Activated gamma-delta T cell treated with anti-CD3 and anti-CD28 coated beads, Interleukin-2, amount 50 U/mL, for 16 hours (primary cell): Measurements from ENCODE around the gene HSPA1L.
"Not testable (repeated sequence)": the region's sequence is repeated elsewhere in the genome, so short reads cannot be mapped to it uniquely, and the experiment has no call there.

ENCODE experiments used
- DNase-seq: peaks from one replicate; pipeline ENCODE4 v3.0.0-alpha.2; 2020; ENCODE audit warnings: low read depth

The HSPA1L gene

DNA sequence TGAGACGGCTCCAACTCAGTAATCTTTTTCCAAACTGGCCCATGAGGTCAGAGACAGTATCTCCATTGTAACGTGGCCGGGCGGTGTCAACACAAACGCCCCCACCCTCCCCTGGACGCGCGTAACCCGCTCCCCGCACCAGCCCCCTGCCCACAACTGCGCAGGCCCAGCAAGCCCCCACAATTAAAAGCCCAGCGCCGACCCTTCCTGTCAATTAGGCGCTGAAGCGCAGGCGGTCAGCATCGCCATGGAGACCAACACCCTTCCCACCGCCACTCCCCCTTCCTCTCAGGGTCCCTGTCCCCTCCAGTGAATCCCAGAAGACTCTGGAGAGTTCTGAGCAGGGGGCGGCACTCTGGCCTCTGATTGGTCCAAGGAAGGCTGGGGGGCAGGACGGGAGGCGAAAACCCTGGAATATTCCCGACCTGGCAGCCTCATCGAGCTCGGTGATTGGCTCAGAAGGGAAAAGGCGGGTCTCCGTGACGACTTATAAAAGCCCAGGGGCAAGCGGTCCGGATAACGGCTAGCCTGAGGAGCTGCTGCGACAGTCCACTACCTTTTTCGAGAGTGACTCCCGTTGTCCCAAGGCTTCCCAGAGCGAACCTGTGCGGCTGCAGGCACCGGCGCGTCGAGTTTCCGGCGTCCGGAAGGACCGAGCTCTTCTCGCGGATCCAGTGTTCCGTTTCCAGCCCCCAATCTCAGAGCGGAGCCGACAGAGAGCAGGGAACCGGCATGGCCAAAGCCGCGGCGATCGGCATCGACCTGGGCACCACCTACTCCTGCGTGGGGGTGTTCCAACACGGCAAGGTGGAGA lies at the start of gene HSPA1L, which contains the start of gene HSPA1A:
HSPA1L (minus strand) TSS at position 259 of the 814 bp plus-strand sequence. CDS start 3,311 bp downstream, outside the sequence.
HSPA1A (plus strand) TSS at position 519 of the 814 bp plus-strand sequence; CDS start at position 733, 214 bp downstream.
- DNase-seq, result no peak

DNA sequence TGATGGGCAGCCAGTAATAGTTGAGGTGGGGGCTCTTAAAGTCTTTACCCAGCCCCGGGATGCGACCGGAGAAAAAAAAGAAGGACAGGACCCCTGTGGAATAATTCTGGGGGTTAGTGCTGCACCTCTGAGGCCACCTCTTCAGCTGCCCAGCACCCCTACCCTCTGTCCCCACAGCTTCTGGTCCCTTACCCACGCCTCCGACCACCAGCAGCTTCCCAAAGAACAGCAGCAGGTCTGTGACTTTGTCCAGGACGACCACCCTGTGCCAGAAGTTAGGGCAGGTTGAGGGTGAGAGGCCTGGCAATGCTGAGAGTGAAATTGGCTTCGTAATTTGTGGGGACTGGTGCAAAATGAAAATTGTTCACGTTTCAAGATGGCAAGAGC lies 49.7 kb upstream of the HSPA1L start:
- DNase-seq, result no peak

DNA sequence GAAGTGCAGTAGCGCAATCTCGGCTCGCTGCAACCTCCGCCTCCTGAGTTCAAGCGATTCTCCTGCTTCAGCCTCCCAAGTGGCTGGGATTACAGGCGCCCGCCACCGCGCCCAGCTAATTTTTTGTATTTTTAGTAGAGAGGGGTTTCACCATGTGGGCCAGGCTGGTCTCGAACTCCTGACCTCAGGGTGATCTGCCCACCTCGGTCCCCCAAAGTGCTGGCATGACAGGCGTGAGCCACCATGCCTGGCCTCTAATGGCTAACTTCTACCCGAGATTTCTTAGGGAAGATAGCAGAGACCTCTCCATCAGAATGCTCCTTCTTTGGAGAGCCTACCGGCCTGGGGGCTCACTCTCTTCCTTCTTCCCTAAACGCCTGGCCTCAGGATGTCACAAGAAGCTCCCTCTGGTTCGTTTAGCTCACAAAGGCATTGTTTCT lies 49.1 kb upstream of the HSPA1L start:
- DNase-seq, result not testable (repeated sequence)

DNA sequence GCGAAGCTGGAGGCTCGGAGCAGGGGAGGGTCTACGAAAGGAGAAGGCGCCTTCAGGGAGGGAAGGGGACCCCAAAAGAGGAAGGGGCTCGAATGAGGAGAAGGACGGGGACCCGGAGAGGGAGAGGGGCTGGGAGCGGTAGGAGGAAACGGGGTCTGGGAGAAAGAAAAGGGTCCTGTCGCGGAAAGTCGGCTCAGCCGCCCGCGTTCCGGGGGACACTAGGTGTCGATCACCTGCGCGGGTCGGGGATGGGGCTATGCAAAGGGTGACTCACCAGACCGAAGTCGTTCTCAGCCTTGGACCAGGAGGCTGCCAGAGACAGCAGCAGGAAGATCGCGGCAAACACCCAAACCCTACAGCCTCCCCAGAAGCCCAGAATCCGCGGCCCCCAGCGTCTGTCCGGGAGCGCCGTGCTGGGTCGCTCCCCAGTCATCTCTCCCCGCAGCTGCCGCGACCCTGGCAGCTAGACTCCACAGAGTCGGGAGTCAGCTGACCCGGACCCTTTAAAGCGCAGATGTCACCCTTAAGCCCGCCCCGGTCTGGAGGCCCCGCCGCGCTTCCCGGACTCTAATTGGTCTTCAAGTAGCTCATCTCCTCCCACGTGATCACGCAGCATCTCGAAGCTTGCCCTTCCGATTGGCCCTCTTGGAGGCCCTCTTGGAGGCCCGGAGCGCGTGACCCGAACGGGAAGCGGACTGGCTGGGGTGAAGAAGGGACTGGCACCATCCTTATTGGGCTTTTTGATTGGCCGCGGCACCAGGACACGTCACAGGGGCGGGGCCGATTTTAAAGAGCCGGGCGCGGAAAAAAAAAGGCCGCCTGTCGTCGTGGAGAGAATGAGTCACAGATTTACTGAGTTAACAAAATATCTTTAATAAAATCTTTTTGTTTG lies 47.5 kb upstream of the HSPA1L start, which contains the start of gene NEU1:
NEU1 (minus strand) TSS at position 478 of the 892 bp plus-strand sequence; CDS start at position 433, 45 bp downstream.
- DNase-seq, result peak; percentile 98

DNA sequence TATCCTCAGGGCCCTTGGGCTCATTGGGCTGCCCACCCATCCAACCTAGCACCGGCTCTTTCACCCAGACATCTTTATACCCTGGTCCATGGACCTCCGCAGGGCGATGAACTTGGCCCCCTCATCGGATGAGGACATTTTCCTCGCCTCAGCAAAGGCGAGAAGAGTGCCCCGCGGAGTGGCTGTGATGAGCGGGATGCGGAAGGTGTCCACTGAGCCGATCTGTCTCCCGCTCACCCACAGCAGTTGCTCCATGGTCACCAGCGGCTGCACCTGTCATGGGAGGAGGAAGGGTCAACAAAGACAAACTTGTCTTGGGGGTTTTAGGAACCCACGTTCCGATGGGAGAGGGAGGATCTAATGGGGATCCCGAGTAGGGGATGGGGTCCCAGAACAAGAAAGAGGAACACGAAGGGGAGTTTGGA lies 46.8 kb upstream of the HSPA1L start:
- no peak for DNase-seq

DNA sequence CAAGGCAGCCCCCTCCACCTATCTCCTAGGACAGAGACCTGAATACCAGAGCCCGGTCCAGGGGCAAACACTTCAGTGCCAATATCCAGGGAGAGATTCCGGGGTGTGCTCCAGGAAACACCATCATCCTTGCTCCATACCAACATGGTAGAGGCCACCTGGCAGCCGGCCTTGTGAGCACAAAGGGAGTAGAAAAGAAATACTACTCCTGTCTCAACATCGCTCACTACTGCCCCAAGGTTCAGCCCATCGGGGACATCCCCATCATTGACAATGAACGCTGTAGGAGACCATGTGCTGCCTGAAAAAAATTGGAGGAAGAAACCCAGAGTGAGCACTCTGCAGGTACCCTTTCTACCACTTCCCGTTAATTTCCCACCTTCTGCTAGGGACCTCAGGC lies 46.1 kb upstream of the HSPA1L start:
- no peak for DNase-seq

DNA sequence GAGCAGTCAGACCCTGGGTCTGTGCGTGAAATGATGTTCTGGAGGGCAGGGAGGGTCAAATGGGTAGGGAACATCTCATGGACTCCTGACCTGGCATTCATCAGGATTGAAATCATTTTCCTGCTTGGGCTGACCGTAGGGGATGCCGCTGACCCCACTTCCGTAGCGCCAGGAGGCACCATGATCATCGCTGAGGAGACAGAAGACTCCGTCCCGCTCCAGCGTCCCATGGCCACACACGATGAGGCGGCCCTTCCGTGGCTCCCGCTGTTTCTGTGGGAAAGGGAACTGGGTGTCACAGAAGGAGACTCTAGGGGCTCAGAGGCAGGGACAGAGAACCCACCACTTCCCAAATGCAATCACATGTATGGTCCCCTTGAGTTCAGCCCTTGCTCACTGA lies 45.3 kb upstream of the HSPA1L start:
- no peak for DNase-seq

DNA sequence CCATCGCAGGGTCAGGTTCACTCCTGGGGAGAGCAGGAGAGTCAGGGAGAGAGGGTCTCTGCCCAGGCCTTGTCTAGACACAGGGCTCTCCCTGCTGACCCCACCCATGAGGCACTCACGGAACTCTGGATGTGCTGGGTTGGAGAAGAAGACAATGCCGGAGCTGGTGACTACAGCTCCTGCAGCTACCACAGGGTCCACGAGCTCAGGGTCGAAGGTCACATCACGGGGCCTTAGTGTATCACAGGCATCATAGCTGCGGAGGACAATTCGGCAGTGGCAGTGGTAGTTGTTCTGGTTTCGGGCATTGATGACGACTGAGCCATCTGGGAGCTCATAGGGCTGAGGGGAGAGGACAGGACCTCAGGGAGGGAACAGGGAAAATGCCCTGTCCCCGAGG lies 44.8 kb upstream of the HSPA1L start:
- DNase-seq, result no peak

DNA sequence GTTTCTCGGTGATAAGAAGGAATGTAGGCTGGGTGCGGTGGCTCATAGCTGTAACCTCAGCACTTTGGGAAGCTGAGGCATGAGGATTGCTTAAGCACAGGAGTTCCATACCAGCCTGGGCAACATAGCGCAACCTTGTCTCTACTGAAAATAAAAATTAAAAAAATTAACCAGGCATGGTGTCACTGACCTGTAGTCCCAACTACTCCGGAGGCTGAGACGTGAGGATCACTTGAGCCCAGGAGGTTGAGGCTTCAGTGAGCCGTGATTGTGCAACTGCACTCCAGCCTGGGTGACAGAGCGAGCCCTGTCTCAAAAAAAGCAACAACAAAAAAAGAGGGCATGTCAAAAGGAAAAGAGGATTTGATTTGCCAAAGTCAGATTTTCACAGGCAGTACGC lies 43.6 kb upstream of the HSPA1L start:
- DNase-seq, result no peak

DNA sequence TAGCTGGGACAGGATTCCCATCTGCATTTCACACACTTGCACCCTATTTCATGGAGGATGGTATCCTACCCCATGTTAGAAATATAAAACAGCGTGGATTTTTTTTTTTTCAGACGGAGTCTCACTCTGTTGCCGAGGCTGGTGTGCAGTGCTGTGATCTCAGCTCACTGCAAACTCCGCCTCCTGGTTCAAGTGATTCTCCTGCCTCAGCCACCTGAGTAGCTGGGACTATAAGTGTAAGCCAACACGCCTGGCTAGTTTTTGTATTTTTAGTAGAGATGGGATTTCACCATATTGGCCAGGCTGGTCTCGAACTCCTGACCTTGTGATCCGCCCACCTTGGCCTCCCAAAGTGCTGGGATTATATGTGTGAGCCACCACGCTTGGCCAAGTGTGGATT lies 42.7 kb upstream of the HSPA1L start:
- DNase-seq, result not testable (repeated sequence)

DNA sequence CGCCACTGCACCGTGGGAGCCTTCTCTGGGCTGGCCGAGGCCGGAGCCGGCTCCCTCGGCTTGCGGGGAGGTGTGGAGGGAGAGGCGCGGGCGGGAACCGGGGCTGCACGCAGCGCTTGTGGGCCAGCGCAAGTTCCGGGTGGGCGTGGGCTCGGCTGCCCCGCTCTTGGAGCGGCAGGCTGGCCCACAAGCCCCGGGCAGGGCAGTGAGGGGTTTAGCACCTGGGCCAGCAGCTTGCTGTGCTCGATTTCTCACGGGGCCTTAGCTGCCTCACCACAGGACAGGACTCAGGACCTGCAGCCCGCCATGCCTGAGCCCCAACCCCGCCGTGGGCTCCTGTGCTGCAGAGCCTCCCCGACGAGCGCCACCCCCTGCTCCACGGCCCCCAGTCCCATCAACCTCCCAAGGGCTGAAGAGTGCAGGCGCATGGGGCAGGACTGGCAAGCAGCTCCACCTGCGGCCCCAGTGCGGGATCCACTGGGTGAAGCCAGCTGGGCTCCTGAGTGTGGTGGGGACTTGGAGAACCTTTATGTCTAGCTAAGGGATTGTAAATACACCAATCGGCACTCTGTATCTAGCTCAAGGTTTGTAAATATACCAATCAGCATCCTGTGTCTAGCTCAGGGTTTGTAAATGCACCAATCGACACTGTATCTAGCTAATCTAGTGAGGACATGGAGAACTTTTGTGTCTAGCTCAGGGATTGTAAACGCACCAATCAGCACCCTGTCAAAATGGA lies 37.1 kb upstream of the HSPA1L start:
- DNase-seq, result not testable (repeated sequence)

DNA sequence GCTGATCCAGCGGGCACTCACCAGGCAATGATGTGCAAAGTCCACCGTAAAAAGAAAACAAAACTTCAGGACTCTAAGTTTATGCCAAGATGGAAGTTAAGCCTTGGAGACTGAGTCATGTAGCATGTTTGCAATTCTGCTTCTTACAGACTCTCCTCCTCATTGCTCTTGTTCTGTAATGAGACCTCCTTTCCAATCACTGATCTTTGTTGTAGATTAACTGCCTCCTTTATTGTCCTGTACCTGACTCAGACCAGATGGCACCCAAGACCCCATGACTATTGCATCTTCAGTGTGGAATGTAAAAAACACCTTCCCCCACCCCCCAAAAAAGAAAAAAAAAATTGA lies 36.4 kb upstream of the HSPA1L start:
- no peak for DNase-seq

DNA sequence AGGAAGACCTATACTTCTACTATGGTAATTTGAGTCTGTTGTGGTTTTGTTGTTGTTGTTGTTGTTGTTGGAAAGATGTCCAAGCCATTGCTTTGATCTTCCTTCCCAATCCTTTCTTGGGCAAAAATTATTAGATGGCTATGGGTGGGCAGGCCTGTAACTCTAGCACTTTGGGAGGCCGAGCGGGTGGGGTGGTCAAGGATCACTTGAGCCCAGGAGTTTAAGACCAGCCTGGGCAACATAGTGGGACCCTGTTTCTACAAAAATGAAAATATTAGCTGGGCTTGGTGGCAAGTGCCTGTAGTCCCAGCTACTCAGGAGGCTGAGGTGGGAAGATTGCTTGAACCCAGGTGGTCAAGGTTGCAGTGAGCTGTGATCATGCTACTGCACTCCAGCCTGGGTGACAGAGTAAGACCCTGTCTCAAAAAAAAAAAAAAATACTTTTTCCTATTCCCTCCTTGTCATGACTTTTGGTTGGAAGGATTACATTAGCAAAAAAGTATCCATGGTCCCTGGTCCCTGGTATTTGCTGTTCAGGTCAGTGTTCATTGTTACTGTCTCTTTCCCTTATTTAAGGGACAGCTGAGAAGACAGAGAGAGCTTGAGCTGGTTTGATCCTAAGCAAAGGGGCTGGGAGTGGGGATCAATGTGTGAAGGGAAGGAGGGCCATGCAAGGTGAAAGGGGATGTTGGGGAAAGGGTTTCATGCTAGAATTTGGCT lies 35.8 kb upstream of the HSPA1L start:
- DNase-seq, result no peak

DNA sequence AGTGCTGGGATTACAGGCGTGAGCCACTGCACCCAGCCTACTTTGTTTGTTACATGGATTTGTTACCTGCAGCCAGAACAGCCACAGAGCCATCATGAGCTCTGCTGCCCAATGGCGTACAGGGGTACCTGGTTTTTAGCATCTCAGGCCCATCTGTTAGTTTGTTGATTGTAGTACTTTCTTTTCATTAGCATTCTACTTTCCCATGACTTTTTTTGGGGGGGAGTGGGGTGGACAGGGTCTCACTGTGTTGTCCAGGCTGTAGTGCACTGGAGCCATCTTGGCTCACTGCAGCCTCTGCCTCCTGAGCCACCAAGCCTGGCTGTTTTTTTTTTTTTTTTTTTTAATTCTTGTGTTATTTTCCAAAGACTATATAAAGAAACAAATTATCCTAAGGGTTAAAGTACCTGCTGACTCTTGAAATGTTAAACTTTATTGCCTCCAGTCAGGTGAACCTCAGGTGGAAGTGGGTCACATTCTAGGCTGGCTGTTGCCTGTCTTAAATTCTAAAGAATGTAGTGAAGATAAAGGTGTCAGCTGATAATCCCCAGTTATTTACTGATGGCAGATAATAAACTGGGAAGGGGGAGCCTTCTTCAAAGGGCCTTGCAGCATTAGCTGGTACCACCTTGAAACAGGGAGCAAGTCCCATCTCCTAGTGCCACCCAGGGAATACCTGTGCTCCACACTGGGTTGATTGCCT lies 32.3 kb upstream of the HSPA1L start:
- no peak for DNase-seq

DNA sequence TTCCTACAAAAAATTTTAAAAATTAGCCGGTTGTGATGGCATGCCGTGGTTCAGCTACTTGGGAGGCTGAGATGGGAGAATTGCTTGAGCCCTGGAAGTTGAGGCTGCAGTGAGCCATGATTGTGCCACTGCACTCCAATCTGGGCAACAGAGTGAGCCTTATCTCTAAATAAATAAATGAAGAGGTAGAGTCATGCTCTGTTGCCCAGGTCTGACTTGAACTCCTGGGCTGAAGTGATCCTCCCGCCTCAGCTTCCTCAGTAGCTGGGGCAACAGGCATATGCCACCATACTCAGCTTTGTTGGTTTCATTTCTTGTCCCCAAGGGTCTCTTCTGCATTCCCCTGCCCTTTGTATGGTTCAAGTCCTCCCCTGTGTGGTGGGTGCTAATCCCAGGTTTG lies 29.4 kb upstream of the HSPA1L start:
- no peak for DNase-seq

DNA sequence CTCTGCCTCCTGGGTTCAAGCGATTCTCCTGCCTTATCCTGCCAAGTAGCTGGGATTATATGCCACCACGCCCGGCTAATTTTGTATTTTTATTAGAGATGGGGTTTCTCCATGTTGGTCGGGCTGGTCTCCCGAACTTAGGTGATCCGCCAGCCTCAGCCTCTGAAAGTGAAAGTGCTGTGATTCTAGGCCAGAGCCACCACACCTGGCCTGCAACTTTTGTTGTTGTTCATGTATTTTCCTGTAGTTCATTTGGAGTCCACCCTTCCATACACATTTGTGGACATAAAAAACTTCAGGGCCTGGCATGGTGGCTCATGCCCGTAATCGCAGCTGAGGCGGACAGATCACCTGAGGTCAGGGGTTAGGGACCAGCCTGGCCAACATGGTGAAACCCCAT lies 27.0 kb upstream of the HSPA1L start:
- no peak for DNase-seq

DNA sequence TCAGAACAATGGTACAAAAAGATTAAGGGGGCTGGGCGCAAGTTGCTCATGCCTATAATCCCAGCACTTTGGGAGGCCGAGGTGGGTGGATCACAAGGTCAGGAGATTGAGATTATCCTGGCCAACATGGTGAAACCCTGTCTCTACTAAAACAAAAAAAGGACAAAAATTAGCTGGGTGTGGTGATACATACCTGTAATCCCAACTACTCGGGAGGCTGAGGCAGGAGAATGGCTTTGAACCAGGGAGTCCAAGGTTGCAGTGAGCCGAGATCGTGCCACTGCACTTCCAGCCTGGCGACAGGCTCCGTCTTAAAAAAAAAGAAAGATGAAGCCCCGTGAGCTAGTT lies 24.7 kb upstream of the HSPA1L start:
- not testable (repeated sequence) for DNase-seq

DNA sequence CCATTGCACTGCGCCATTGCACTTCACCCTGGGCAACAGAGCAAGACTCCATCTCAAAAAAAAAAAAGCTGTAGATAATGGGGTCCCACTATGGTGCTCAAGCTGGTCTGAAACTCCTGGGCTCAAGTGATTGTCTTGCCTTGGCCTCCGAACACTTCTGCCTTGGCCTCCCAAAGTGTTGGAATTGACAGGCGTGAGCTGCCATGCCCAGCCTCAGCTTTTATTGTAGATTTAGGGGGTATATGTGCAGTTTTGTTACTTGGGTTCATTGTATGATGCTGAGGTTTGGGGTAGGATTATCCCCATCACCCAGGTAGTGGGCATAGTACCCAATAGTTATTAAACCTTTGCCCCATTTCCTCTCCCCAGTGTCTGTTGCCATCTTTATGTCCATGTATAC lies 23.9 kb upstream of the HSPA1L start:
- no peak for DNase-seq

DNA sequence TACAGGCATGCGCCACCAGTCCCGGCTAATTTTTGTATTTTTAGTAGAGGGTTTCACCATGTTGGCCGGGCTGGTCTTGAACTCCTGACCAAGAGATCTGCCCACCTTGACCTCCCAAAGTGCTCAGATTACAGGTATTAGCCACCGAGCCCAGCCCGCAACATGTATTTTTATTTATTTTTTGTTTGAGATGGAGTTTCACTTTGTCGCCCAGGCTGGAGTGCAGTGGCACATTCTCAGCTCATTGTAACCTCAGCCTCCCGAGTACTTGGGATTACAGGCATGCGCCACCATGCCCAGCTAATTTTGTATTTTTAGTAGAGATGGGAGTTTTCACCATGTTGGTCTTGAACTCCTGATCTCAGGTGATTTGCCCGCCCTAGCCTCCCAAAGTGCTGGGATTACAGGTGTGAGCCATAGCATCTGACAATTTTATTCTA lies 23.1 kb upstream of the HSPA1L start:
- DNase-seq, result not testable (repeated sequence)

DNA sequence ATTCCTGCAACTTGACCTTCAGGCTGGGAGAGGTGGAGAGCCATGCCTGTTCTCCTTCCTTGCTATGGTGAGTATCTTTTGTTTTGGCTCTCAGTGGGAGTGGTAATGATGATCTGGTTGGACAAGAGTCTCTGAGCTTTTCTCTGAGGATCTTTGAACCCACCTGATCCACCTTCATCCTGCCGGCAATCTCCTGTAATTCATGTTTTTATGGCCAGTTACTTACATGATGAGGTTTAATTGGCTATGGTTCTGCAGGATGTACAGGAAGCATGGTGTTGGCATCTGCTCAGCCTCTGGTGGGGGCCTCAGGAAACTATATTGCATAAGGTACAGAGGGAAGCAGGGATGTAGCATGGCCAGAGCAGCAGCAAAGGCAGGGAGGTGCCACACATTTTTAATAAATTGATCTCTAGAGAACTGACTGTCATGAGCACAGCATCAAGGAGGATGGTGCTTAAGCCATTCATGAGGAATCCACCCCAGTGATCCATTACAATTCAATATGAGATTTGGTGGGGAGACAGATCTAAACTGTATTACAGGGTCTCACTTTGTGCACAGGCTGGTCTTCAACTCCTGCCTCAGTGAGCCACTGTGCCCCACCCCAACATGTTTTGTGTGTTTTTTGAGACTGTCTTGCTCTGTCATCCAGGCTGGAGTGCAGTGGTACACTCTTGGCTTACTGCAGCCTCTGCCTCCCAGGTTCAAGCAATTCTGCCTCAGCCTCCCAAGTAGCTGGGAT lies 22.5 kb upstream of the HSPA1L start:
- DNase-seq, result no peak
